A549 (cell line): ENCODE results near the gene FIGN.

Source experiments
- BCL3 ChIP-seq: fragments of >200 bp; sonication (Bioruptor Twin); formaldehyde crosslinking; IDR thresholded peaks from 3 replicates; pipeline ENCODE4 v1.6.1; 2016
- BHLHE40 ChIP-seq: IDR thresholded peaks from 2 replicates; pipeline ENCODE4 v1.6.1; 2012; ENCODE audit warnings: low read depth, low read length, inconsistent platforms
- CHD2 ChIP-seq: fragments of 150-350 bp; IDR thresholded peaks from 2 replicates; pipeline ENCODE4 v1.6.1; 2014; ENCODE audit warnings: low read length; ENCODE audit not compliant: partially characterized antibody
- CTCF ChIP-seq: fragments of >200 bp; sonication (Bioruptor Twin); formaldehyde crosslinking; IDR thresholded peaks from 3 replicates; pipeline ENCODE4 v1.5.1; 2016
- EP300 ChIP-seq, 2 experiments: fragments of >200 bp; sonication (Bioruptor Twin); formaldehyde crosslinking; IDR thresholded peaks; 2 replicates in 1 of 2; 3 replicates in 1 of 2; pipeline ENCODE4 v1.6.1; 2016 to 2017
- ESRRA ChIP-seq: fragments of 150-350 bp; IDR thresholded peaks from 2 replicates; pipeline ENCODE4 v1.6.1; 2014; ENCODE audit warnings: mild to moderate bottlenecking, low read length, borderline replicate concordance
- HEYL ChIP-seq: fragments of 250-450 bp; sonication (Bioruptor Pico); IDR thresholded peaks from 2 replicates; pipeline ENCODE4 v1.8.0; 2021; ENCODE audit warnings: mild to moderate bottlenecking, moderate library complexity
- NFE2L2 ChIP-seq: fragments of 150-350 bp; conservative IDR thresholded peaks from 2 replicates; pipeline ENCODE4 v1.6.1; 2014; ENCODE audit warnings: low read length
- POLR2A ChIP-seq: IDR thresholded peaks from 2 replicates; pipeline ENCODE4 v1.6.1; 2012; ENCODE audit warnings: mild to moderate bottlenecking, low read length
- RAD21 ChIP-seq, 2 experiments: fragments of >200 bp in 1 of 2; sonication (Bioruptor Twin) in 1 of 2; formaldehyde crosslinking in 1 of 2; IDR thresholded peaks in 1 of 2; conservative IDR thresholded peaks in 1 of 2; 2 replicates in 1 of 2; 3 replicates in 1 of 2; pipeline ENCODE4 v1.6.1; 2012 to 2018; ENCODE audit warnings: inconsistent platforms in 1 of 2
- REST ChIP-seq: fragments of 200-600 bp; sonication (generic); IDR thresholded peaks from 2 replicates; pipeline ENCODE4 v1.6.1; 2016; ENCODE audit warnings: antibody characterized with exemption, mild to moderate bottlenecking, moderate library complexity
- SMC3 ChIP-seq: fragments of >200 bp; sonication (Bioruptor Twin); formaldehyde crosslinking; IDR thresholded peaks from 3 replicates; pipeline ENCODE4 v1.6.1; 2018; ENCODE audit warnings: inconsistent platforms

GRCh38 chr2:163613266-163613731 lies 122.5 kb downstream of the FIGN start:
- no peak for TF ChIP-seq CTCF
- TF ChIP-seq SMC3: no peak
- no peak for TF ChIP-seq ESRRA
- no peak for TF ChIP-seq EP300 (IDR thresholded peaks at IDR 0.05)
- no peak for TF ChIP-seq BHLHE40
- TF ChIP-seq HEYL (CRISPR knock-in tag): no peak
- TF ChIP-seq POLR2A: no peak
- no peak for TF ChIP-seq NFE2L2
- no peak for TF ChIP-seq CHD2
- no peak for TF ChIP-seq BCL3
- no peak for TF ChIP-seq RAD21 (conservative IDR thresholded peaks at IDR 0.05 in 1 of 2, IDR thresholded peaks at IDR 0.05 in 1 of 2)
- TF ChIP-seq REST: no peak
